NB4 (cell line): ENCODE measurements around the gene CAMP.

ENCODE experiments used
- CTCF ChIP-seq: IDR thresholded peaks from one replicate; pipeline ENCODE4 v1.5.1; 2012; ENCODE audit warnings: low read depth, low read length
- MAX ChIP-seq: IDR thresholded peaks from 2 replicates; pipeline ENCODE4 v1.6.1; 2011; ENCODE audit warnings: low read depth, low read length

GRCh38 chr3:48220746-48221145 is 2.5 kb upstream of the CAMP start:
- no peak for TF ChIP-seq CTCF
- no peak for TF ChIP-seq MAX
